NB4 (cell line): ENCODE measurements around the gene PRODH.

ENCODE experiments used
- DNase-seq: peaks from one replicate; pipeline ENCODE4 v3.0.0; 2010; ENCODE audit warnings: low read depth
- H3K4me3 ChIP-seq: one replicate; pipeline ENCODE4 v1.5.1; 2011; ENCODE audit warnings: mild to moderate bottlenecking, low read depth, low read length, moderate library complexity
- CTCF ChIP-seq: IDR thresholded peaks from one replicate; pipeline ENCODE4 v1.5.1; 2012; ENCODE audit warnings: low read depth, low read length
- MYC ChIP-seq: IDR thresholded peaks from 2 replicates; pipeline ENCODE4 v1.6.1; 2011; ENCODE audit warnings: low read depth, low read length
- POLR2A ChIP-seq: IDR thresholded peaks from 2 replicates; pipeline ENCODE4 v1.6.1; 2011; ENCODE audit warnings: mild to moderate bottlenecking; ENCODE audit not compliant: insufficient read length; ENCODE audit errors: extremely low read depth
- TF ChIP-seq, protein P1 (sequence below): IDR thresholded peaks from 2 replicates; pipeline ENCODE4 v1.6.1; 2011; ENCODE audit warnings: low read depth, low read length

PRODH gene

DNA sequence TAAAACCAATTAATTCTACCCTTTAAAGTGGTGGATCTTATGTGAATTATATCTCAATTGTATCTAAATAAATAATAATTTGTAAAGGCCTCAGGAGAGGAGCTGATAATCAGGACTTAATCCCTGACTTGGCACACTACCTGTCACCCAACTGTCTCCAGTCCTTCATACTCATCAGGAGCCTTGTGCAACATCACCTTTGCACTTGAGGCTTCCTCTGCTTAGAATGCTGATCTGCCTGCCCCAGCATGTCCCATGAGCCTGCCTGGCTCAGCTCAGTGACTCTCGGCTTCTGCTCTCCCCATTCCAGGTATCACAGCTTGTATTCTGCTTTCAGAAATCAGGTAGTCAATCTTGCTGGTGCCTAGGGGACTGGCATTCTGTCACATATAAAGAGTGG, 43.9 kb upstream of the PRODH start:
- no peak overlapping the region for H3K4me3 ChIP-seq
- DNase-seq: no peak
- TF ChIP-seq, protein P1, sequence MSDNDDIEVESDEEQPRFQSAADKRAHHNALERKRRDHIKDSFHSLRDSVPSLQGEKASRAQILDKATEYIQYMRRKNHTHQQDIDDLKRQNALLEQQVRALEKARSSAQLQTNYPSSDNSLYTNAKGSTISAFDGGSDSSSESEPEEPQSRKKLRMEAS: no peak
- TF ChIP-seq POLR2A (no peak), CTCF (no peak), MYC (no peak)

DNA sequence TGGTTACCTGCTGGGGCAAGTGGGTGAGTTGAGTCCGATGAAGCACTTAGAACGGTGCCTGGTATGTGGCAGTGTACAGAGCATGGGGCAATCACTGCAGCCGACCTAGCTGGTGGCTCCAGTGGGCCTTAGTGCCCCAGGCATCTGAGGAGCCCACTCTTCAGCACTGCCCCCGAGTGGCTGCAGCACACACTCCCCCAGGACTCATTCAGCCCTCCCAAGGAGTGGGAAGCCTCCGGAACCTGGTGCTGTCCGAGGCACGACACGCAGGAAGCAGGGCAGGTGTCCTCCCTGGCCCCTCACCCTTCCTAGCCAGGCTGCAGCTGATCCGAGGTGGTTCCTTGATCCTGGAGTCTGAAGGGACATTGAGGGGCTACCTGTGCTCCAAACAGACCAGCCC, 42.4 kb upstream of the PRODH start:
- no peak for DNase-seq
- no peak overlapping the region for H3K4me3 ChIP-seq
- TF ChIP-seq POLR2A: no peak
- no peak for TF ChIP-seq CTCF
- TF ChIP-seq, protein P1: no peak
- TF ChIP-seq MYC: no peak

DNA sequence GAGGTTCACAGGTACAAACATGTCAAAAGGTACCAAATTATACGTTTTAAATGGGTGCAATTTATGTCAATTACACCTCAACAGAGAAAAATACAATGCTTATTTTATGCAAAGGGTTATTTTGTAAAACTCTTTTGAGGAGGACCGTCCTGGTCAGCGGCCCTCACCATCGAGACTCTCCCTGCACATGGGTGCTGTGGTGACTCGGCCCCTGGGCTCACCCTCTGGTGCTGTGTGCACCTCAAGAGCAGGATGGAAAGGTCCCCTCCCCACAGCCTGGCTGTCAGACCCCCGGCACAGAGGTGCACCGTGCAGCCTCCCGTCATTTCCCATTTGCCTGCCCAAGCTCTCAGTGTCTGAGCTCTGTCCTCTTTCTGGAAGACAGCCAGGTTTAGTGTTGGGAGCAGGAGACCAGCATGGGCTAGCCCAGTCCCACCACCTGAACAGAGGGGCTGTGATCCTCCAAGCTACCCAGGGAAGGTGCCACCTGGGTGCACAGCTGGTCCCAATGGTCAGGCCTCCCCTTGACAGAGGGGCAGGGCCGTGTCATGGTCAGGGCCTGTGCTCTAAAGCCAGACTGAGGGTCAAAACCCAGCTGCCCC, 41.8 kb upstream of the PRODH start:
- H3K4me3 ChIP-seq: no peak overlapping the region
- DNase-seq: no peak
- no peak for TF ChIP-seq POLR2A
- TF ChIP-seq CTCF: no peak
- TF ChIP-seq, protein P1: no peak
- TF ChIP-seq MYC: no peak

DNA sequence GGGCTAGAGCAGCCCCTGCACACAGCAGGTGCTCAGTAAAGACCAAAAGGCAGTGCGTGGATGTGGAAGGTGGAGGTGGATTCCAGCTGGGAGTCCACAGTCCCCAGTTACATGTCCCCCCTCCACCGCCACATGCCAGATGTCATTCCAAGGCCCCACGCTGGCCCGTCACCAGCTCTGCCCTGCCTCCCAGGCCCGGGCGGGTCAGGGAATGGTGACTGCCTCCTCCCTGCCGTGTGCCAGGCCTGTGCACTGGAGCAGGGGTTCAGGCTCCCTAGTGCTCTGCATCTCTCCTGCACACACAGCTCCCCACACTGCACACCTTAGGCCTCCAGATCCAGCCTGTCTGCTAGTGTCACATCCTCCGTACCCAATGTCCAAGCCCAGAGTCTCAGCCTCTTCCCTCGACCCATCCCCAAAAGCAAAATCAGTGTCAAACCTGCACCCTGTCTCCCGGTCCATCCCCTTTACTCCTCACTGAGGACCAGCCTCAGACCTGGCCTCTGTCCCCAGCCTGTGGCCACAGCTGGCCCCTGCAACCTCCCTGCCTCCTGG, 40.2 kb upstream of the PRODH start:
- no peak overlapping the region for H3K4me3 ChIP-seq
- TF ChIP-seq CTCF: no peak
- TF ChIP-seq, protein P1: no peak
- no peak for DNase-seq

DNA sequence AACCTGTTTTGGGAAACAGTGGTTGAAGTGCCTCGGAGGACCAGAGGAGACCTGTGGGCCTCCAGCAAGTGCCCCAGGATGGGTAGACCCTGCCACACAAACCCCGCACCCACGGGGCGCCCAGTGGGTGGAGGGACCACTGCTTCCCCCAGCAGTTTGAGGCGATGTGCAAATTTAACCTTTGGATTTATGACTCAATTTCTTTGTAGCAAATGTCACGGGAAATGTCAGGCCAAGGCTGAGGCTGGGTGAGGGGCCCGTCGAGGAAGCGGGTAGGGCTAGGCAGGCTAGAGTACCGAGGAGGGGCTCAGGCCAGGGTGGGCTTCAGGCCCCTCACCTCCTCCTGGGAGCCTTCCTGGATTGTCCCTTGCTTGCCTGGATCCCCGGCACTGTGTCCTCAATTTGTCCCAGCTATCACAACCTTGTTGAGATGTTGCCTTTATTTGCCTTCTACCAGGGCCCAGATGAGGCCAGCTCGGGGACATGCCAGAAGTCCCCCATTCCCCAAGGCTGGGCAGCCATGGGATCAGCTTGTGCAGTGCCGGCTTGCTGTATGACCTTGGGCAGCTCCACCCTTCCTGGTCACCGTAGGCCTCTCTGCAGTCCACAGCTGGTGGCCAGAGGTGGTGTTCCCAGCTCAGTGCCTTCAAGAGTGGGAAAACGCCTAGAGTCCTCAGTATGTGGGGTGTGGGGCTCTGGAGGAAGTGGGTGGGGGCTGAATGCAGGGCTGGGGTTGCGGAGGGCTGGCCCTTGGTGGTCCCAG, 39.5 kb upstream of the PRODH start:
- no peak for DNase-seq
- TF ChIP-seq CTCF: no peak
- H3K4me3 ChIP-seq: no peak overlapping the region
